Calu3 (cell line): ENCODE measurements around the gene AMMECR1L. TPM values are rescaled to one million over a fixed set of nuclear protein-coding genes. Genes with fewer than 3 reads are reported as not detected.

Experiments used
- BruUV-seq: library from RNA; stranded (reverse); fragments of 400-500 nt; replicated peaks from 2 replicates; lab custom pipeline; 2021; lab: Mats Ljungman, UMichigan
- CTCF ChIA-PET: fragments of 300-600 bp; sonication (Branson Sonifier 250); formaldehyde crosslinking; loops from one replicate; lab custom pipeline; 2022; ENCODE audit warnings: antibody characterized with exemption; lab: Charles Lee
- DNase-seq: peaks from one replicate; pipeline ENCODE4 v3.0.0; 2022
- H3K27ac Mint-ChIP-seq: one replicate; pipeline ENCODE4 v1.8.0; 2022; ENCODE audit warnings: mixed read lengths; ENCODE audit not compliant: unreplicated experiment
- H3K27me3 Mint-ChIP-seq: one replicate; pipeline ENCODE4 v1.8.0; 2022; ENCODE audit warnings: mixed read lengths; ENCODE audit not compliant: unreplicated experiment
- H3K36me3 Mint-ChIP-seq: one replicate; pipeline ENCODE4 v1.8.0; 2022; ENCODE audit warnings: mild to moderate bottlenecking, moderate library complexity, mixed read lengths; ENCODE audit not compliant: insufficient read depth, unreplicated experiment
- H3K4me1 Mint-ChIP-seq: one replicate; pipeline ENCODE4 v1.8.0; 2022; ENCODE audit warnings: mild to moderate bottlenecking, low read depth, mixed read lengths; ENCODE audit not compliant: unreplicated experiment
- H3K4me3 Mint-ChIP-seq: one replicate; pipeline ENCODE4 v1.8.0; 2022; ENCODE audit warnings: mild to moderate bottlenecking, low read depth, moderate library complexity, mixed read lengths; ENCODE audit not compliant: unreplicated experiment
- H3K9me3 Mint-ChIP-seq: one replicate; pipeline ENCODE4 v1.8.0; 2022; ENCODE audit warnings: low read depth, mixed read lengths; ENCODE audit not compliant: unreplicated experiment
- CTCF ChIP-seq: fragments of 200-600 bp; IDR thresholded peaks from one replicate; pipeline ENCODE4 v1.8.0; 2022; ENCODE audit warnings: antibody characterized with exemption; ENCODE audit not compliant: unreplicated experiment
- intact Hi-C: fragments of 100-400 bp; cut with micrococcal nuclease; formaldehyde crosslinking; loops from one replicate; pipeline ENCODE4 v1.10.0; 2022; ENCODE audit not compliant: unreplicated experiment
- total RNA-seq: library from RNA; stranded (reverse); gene quantifications from 2 replicates; pipeline ENCODE4 v1.2.3, GENCODE V29; 2022

AMMECR1L gene
- total RNA-seq, 1 experiment from 2014 or later: 21.6 TPM

- CTCF ChIA-PET: interaction anchor here (1.1 kb wide), 1 partner anchor 253 kb away, joined by 3 read pairs; no protein-coding TSS in a partner anchor
- no peak for DNase-seq
- Mint-ChIP-seq H3K36me3 (no peaks in the 10 kb centered on the region), H3K4me1 (no peaks in the 10 kb centered on the region), H3K27ac (no peak overlapping the region), H3K9me3 (no peaks in the 10 kb centered on the region), H3K4me3 (no peak overlapping the region), H3K27me3 (no peaks in the 10 kb centered on the region)
- no peak for TF ChIP-seq CTCF
- intact Hi-C loops: no loop called here
- no TSS peak for BruUV-seq
Measured at GRCh38 chr2:127927384-127927783, 41.6 kb upstream of the AMMECR1L start.

DNA sequence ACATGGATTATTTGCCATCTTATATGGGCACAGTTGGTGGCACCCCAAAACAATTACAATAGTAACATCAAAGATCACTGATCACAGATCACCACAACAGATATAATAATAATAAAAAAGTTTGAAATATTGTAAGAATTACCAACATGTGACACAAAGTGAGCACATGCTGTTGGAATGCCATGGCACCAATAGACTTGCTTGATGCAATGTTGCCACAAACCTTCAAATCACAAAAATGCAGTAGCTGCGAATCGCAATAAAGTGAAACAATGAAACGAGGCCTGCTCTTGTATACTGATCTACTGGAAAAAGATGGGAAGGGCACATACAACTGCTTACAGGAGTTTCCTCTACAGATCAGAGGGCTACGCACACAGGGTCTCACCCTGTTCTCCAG is 32.2 kb upstream of the AMMECR1L start:
- Mint-ChIP-seq H3K9me3 (no peaks in the 10 kb centered on the region), H3K27ac (no peak overlapping the region), H3K27me3 (no peaks in the 10 kb centered on the region), H3K4me3 (no peak overlapping the region), H3K36me3 (no peaks in the 10 kb centered on the region), H3K4me1 (no peaks in the 10 kb centered on the region)
- CTCF ChIA-PET: no interaction called here
- no TSS peak for BruUV-seq
- no peak for DNase-seq
- intact Hi-C loops: no loop called here
- no peak for TF ChIP-seq CTCF

- Mint-ChIP-seq H3K27me3 (no peaks in the 10 kb centered on the region), H3K9me3 (no peaks in the 10 kb centered on the region), H3K4me3 (no peak overlapping the region), H3K4me1 (no peaks in the 10 kb centered on the region), H3K27ac (no peak overlapping the region), H3K36me3 (no peaks in the 10 kb centered on the region)
- CTCF ChIA-PET: no interaction called here
- intact Hi-C loops: no loop called here
- no TSS peak for BruUV-seq
- peak; percentile 12 for DNase-seq
- no peak for TF ChIP-seq CTCF
Measured at GRCh38 chr2:127913808-127914457, 28.2 kb upstream of the AMMECR1L start.

DNA sequence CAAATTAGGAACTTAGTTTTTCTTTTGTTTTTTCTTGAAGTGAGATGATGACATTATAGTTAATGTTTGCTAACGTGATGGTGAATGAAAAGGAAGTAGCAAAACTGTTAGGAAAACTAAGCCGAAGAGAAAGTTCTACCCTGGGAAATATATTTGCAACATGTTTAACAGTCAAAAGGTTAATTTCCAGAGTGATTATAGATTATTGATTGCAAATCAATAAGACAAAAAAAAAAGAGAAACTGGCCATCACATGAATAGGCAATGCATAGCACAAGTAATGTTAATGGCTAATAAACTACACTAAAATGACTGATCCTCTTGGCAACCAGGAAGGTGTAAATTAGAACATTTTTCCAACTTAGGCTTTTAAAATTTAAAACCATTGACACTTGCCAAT is 26.0 kb upstream of the AMMECR1L start:
- Mint-ChIP-seq H3K27ac (no peak overlapping the region), H3K4me1 (no peaks in the 10 kb centered on the region), H3K27me3 (peaks cover 11% of the 10 kb centered on the region), H3K4me3 (no peak overlapping the region), H3K9me3 (no peaks in the 10 kb centered on the region), H3K36me3 (no peaks in the 10 kb centered on the region)
- intact Hi-C loops: no loop called here
- DNase-seq: no peak
- BruUV-seq: no TSS peak
- TF ChIP-seq CTCF: no peak
- CTCF ChIA-PET: no interaction called here
